K562 (cell line): ENCODE data around the gene EVC. TPM values are rescaled to one million over a fixed set of nuclear protein-coding genes. Genes with fewer than 3 reads are reported as not detected.

Experiments
- ATAC-seq: fragments of 200-7000 bp; cut with Tn5 transposase; 3 replicates; pipeline ENCODE4 v1.9.1; 2020; ENCODE audit warnings: moderate library complexity
- BruUV-seq: library from RNA; stranded (reverse); fragments of 400-500 nt; replicated peaks from 2 replicates; lab custom pipeline; 2021; lab: Mats Ljungman, UMichigan
- CTCF ChIA-PET: fragments of 300-600 bp; formaldehyde crosslinking; extraction: SDS; loops from one replicate; lab custom pipeline; 2021; ENCODE audit warnings: low intra/inter-chr PET ratio; lab: Yijun Ruan, JAX
- POLR2A ChIA-PET: fragments of 300-600, 350-650 bp; sonication (Branson Sonifier 250); formaldehyde crosslinking; extraction: SDS; loops from one replicate; lab custom pipeline; 2021; ENCODE audit warnings: antibody characterized with exemption, inconsistent platforms; lab: Yijun Ruan, JAX
- DNase-seq, 4 experiments: peaks; one replicate each; pipeline versions ENCODE4 v3.0.0 to v3.0.0-alpha.2; 2011 to 2018; ENCODE audit warnings: low spot score in 3 of 4, mixed read lengths in 3 of 4; ENCODE audit errors: extremely low read depth in 1 of 4
- FAIRE-seq: peaks from 2 replicates; lab custom pipeline; 2011; peaks lifted over from hg19 to GRCh38; lab: Jason Lieb, UNC
- H2AFZ ChIP-seq: 2 replicates; pipeline ENCODE4 v1.6.0; 2011; ENCODE audit warnings: low read depth, low read length, control low read depth, inconsistent platforms
- H3K27ac ChIP-seq: fragments of 200-600 bp; 3 replicates; pipeline ENCODE4 v1.8.0; 2011; ENCODE audit warnings: low read depth, mild to moderate bottlenecking, control low read depth, inconsistent platforms, low read length, moderate library complexity, mixed read lengths; ENCODE audit errors: extremely low read depth
- H3K27me3 ChIP-seq, 2 experiments: fragments of 300-600 bp in 1 of 2; 2 replicates in 1 of 2; 3 replicates in 1 of 2; pipeline versions ENCODE4 v1.6.0 to v1.8.0; 2011; ENCODE audit warnings: inconsistent platforms in 2 of 2, low read length in 2 of 2, mild to moderate bottlenecking in 1 of 2, mixed read lengths in 1 of 2, moderate library complexity in 1 of 2; ENCODE audit not compliant: control insufficient read depth in 2 of 2, insufficient read depth in 2 of 2
- H3K36me3 ChIP-seq: fragments of 300-600 bp; 3 replicates; pipeline ENCODE4 v1.8.0; 2011; ENCODE audit warnings: mild to moderate bottlenecking, low read length, inconsistent platforms; ENCODE audit not compliant: control insufficient read depth, insufficient read depth
- H3K4me1 ChIP-seq, 2 experiments: fragments of 200-600 bp in 1 of 2; replicated peaks in 1 of 2; 2 replicates in 1 of 2; 3 replicates in 1 of 2; pipeline versions ENCODE4 v1.5.1 to v1.8.0; 2011; ENCODE audit warnings: inconsistent platforms in 2 of 2, low read length in 2 of 2, mild to moderate bottlenecking in 1 of 2, mixed read lengths in 1 of 2, moderate library complexity in 1 of 2; ENCODE audit not compliant: control insufficient read depth in 2 of 2, insufficient read depth in 2 of 2
- H3K4me2 ChIP-seq: 2 replicates; pipeline ENCODE4 v1.6.1; 2011; ENCODE audit warnings: low read length, control low read depth, inconsistent platforms, mixed read lengths; ENCODE audit not compliant: insufficient read depth
- H3K4me3 ChIP-seq: fragments of 200-600 bp; sonication (generic), shearing (Covaris generic); 2 replicates; pipeline ENCODE4 v1.5.1; 2016; ENCODE audit warnings: control low read depth, inconsistent platforms
- H3K79me2 ChIP-seq: fragments of 200-600 bp; 3 replicates; pipeline ENCODE4 v1.8.0; 2011; ENCODE audit warnings: low read length, inconsistent platforms; ENCODE audit not compliant: control insufficient read depth, insufficient read depth
- H3K9ac ChIP-seq, 2 experiments: 2 replicates each; pipeline versions ENCODE4 v1.6.0 to v1.6.1; 2011; ENCODE audit warnings: low read depth in 2 of 2, low read length in 2 of 2, control low read depth in 1 of 2, inconsistent platforms in 1 of 2, mild to moderate bottlenecking in 1 of 2, mixed read lengths in 1 of 2; ENCODE audit not compliant: insufficient read depth in 1 of 2
- H3K9me1 ChIP-seq: one replicate; pipeline ENCODE4 v1.6.0; 2011; ENCODE audit warnings: inconsistent platforms, mild to moderate bottlenecking, low read length, moderate library complexity; ENCODE audit not compliant: control insufficient read depth, insufficient read depth
- H3K9me3 ChIP-seq: replicated peaks from 2 replicates; pipeline ENCODE4 v1.5.1; 2011; ENCODE audit warnings: low read depth, low read length, inconsistent platforms; ENCODE audit not compliant: control insufficient read depth, insufficient read depth
- H4K20me1 ChIP-seq: replicated peaks from 2 replicates; pipeline ENCODE4 v1.6.1; 2011; ENCODE audit warnings: low read length, inconsistent platforms, mixed read lengths; ENCODE audit not compliant: control insufficient read depth, insufficient read depth
- CREBBP ChIP-seq: IDR thresholded peaks from one replicate; pipeline ENCODE4 v1.6.1; 2012; ENCODE audit warnings: low read depth, mild to moderate bottlenecking, control low read depth, inconsistent platforms, low read length
- ESRRA ChIP-seq: fragments of 450-650 bp; IDR thresholded peaks from 2 replicates; pipeline ENCODE4 v1.6.1; 2014; ENCODE audit warnings: low read depth, mild to moderate bottlenecking, moderate library complexity, borderline replicate concordance
- NELFE ChIP-seq: IDR thresholded peaks from 2 replicates; pipeline ENCODE4 v1.6.1; 2011; ENCODE audit warnings: mild to moderate bottlenecking; ENCODE audit not compliant: insufficient read depth, insufficient read length
- RBM25 ChIP-seq: fragments of 200-400 bp; formaldehyde crosslinking; IDR thresholded peaks from 2 replicates; pipeline ENCODE4 v1.6.1; 2018; ENCODE audit warnings: low read length, low read depth, moderate library complexity; ENCODE audit not compliant: severe bottlenecking
- SRSF1 ChIP-seq: fragments of 200-400 bp; formaldehyde crosslinking; IDR thresholded peaks from 2 replicates; pipeline ENCODE4 v1.6.1; 2017; ENCODE audit warnings: mild to moderate bottlenecking, low read depth, low read length, moderate library complexity
- SRSF3 ChIP-seq: fragments of 200-400 bp; formaldehyde crosslinking; IDR thresholded peaks from 2 replicates; pipeline ENCODE4 v1.6.1; 2016; ENCODE audit warnings: mild to moderate bottlenecking, low read length, moderate library complexity; ENCODE audit not compliant: insufficient read depth
- ZBTB1 ChIP-seq: sonication (generic); formaldehyde crosslinking; IDR thresholded peaks from 2 replicates; pipeline ENCODE4 v1.8.1; 2023; ENCODE audit warnings: missing genetic modification reagents, low read depth, mild to moderate bottlenecking, borderline replicate concordance
- ZNF212 ChIP-seq: fragments of 450-650 bp; formaldehyde crosslinking; IDR thresholded peaks from 2 replicates; pipeline ENCODE4 v1.4.0; 2020; ENCODE audit warnings: mild to moderate bottlenecking
- ZNF23 ChIP-seq: fragments of 250-450 bp; sonication (Bioruptor Pico); IDR thresholded peaks from 2 replicates; pipeline ENCODE4 v1.4.0; 2020; ENCODE audit warnings: mild to moderate bottlenecking
- WGBS: fragments of 100-300 bp; shearing (Covaris generic); methylation state at CpG from one replicate; pipeline ENCODE4 v1.1.6; 2016; ENCODE audit warnings: low coverage, mixed read lengths; ENCODE audit not compliant: insufficient coverage; ENCODE audit errors: missing lambda C conversion rate; 5-methylcytosine and 5-hydroxymethylcytosine counted together
- in situ Hi-C: fragments of 300-500 bp; cut with MboI; formaldehyde crosslinking; loops from 4 replicates; pipeline ENCODE4 v1.15.0; 2018; ENCODE audit warnings: inconsistent platforms, mixed read lengths
- intact Hi-C: fragments of 100-400 bp; cut with micrococcal nuclease; formaldehyde crosslinking; loops from 2 replicates; pipeline ENCODE4 v1.14.2; 2022
- polyA plus RNA-seq, 8 experiments: library from polyadenylated mRNA; depleted of rRNA in 4 of 8; stranded (reverse) in 5 of 8; unstranded in 3 of 8; fragments of >200 nt; fragmentation: Nextera tagmentation in 2 of 8; fragmentation: Illumina TruSeq in 1 of 8; extraction: Ambion mirVana in 2 of 8; extraction: Trizol in 1 of 8; gene quantifications; 2 replicates each; pipeline versions ENCODE4 v1.2.1 to v1.2.3, GENCODE V29; 2011 to 2014; ENCODE audit warnings: inconsistent platforms in 1 of 8, missing spikeins in 1 of 8
- total RNA-seq, 7 experiments: library from RNA; depleted of rRNA in 6 of 7; stranded (reverse); fragments of >200 nt in 6 of 7; fragmentation: Illumina TruSeq in 2 of 7; extraction: Trizol in 2 of 7; gene quantifications; 2 replicates each; pipeline versions ENCODE4 v1.2.1 to v1.2.3, GENCODE V29; 2011 to 2021; ENCODE audit warnings: low replicate concordance in 1 of 7
- TF ChIP-seq, protein P1 (sequence below): fragments of 250-450 bp; sonication (Bioruptor Pico); IDR thresholded peaks from 2 replicates; pipeline ENCODE4 v1.8.0; 2021; ENCODE audit warnings: moderate library complexity, mild to moderate bottlenecking, inconsistent platforms
- TF ChIP-seq, protein P2 (sequence below): IDR thresholded peaks from 2 replicates; pipeline ENCODE4 v1.6.1; 2012; ENCODE audit warnings: low read depth, low read length, improper control_type of control experiment, borderline replicate concordance
- TF ChIP-seq, protein P3 (sequence below), 2 experiments: IDR thresholded peaks; 2 replicates each; pipeline ENCODE4 v1.6.1; 2012; ENCODE audit warnings: improper control_type of control experiment in 2 of 2, low read depth in 2 of 2, low read length in 2 of 2, borderline replicate concordance in 1 of 2

EVC gene
- total and polyA plus RNA-seq, 9 of the 15 experiments (the other 6 are each of a cell fraction or from before 2014, with no cell fraction given): 0.03 to 3.2 (median 1.1) TPM

DNA sequence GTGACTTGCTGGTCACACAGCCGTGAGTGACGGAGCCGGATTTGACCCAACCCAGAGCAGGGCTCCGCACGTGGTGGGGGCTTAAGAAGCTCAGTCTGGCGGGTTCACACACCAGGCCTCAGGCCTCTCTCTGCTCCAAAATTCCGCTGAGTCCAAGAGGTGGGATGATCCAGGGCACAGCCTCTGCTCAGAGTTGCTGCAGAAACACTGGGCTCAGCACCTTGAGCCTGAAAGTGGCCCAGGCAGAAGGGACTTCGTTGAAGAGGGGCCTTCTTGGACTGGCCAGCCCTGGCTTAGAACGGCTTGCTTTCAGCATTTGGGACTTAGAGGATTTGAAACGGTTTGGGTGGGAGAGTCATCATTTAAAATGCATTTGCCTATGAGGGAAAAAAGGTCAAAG, 21.2 kb downstream of the EVC start:
- TF ChIP-seq RBM25 (no peak), SRSF1 (no peak), ZBTB1 (CRISPR knock-in tag) (no peak), ESRRA (no peak)
- ChIA-PET POLR2A (interaction anchor here (0.7 kb wide), 1 partner anchor 1164 kb away, joined by 3 read pairs; no protein-coding TSS in a partner anchor), CTCF (no interaction called here)
- no peak overlapping the region for H2AFZ ChIP-seq
- no peaks in the 10 kb centered on the region for H3K36me3 ChIP-seq
- no peak overlapping the region for H3K4me3 ChIP-seq
- no peaks in the 10 kb centered on the region for H3K9me3 ChIP-seq
- H3K27ac ChIP-seq: no peak overlapping the region
- DNase-seq (no peak), FAIRE-seq (no peak), ATAC-seq (no peak)
- no peak overlapping the region for H3K4me2 ChIP-seq
- no peaks in the 10 kb centered on the region for H3K79me2 ChIP-seq
- intact Hi-C loops: no loop called here
- BruUV-seq: no TSS peak
- H3K4me1 ChIP-seq: no peaks in the 10 kb centered on the region
- in situ Hi-C loops: no loop called here
- no peaks in the 10 kb centered on the region; a peak in 1 of 5 replicates for H3K27me3 ChIP-seq
- H4K20me1 ChIP-seq: no peaks in the 10 kb centered on the region
- H3K9me1 ChIP-seq: peaks cover 4% of the 10 kb centered on the region
- no peak overlapping the region for H3K9ac ChIP-seq
- 27% methylated on average over 10 of the region's 10 CpGs for WGBS

DNA sequence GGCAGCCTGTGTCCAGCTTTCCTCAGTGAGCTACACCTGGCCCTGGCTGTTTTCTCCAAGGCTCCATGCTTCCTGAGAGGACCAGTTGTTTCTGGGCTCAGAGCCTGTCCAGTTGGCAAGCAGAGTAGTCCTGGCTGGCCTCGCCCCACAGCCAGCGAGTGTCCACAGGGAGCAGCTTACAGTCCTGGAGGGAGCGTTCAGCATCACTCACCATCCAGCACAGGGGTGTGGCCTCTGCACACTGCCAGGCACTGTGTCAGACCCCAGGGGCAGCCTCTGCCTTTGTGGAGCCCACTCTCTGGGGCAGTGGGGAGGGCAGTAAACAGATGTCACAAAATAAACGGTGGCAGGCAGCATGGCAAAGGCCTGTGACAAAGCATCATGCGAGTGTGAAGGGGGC, 23.9 kb downstream of the EVC start:
- 7% methylated on average over 5 of the region's 5 CpGs for WGBS
- no peak overlapping the region for H3K4me2 ChIP-seq
- DNase-seq (no peak), FAIRE-seq (no peak), ATAC-seq (no peak)
- no peaks in the 10 kb centered on the region for H3K9me1 ChIP-seq
- in situ Hi-C loops: no loop called here
- no peaks in the 10 kb centered on the region for H3K36me3 ChIP-seq
- no peak overlapping the region for H2AFZ ChIP-seq
- BruUV-seq: no TSS peak
- H3K27ac ChIP-seq: no peak overlapping the region
- H3K27me3 ChIP-seq: no peaks in the 10 kb centered on the region; a peak in 1 of 5 replicates
- H3K9me3 ChIP-seq: no peaks in the 10 kb centered on the region
- intact Hi-C loops: no loop called here
- H4K20me1 ChIP-seq: no peaks in the 10 kb centered on the region
- H3K79me2 ChIP-seq: no peaks in the 10 kb centered on the region
- no peak overlapping the region for H3K9ac ChIP-seq
- H3K4me3 ChIP-seq: no peak overlapping the region
- CTCF ChIA-PET: no interaction called here
- H3K4me1 ChIP-seq: no peaks in the 10 kb centered on the region
- POLR2A ChIA-PET: interaction anchor here (0.6 kb wide), 2 partner anchors 9 to 12 kb away, joined by 3 read pairs; no protein-coding TSS in a partner anchor
- TF ChIP-seq, protein P1, sequence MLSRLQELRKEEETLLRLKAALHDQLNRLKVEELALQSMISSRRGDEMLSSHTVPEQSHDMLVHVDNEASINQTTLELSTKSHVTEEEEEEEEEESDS (CRISPR knock-in tag): no peak
- no peak for TF ChIP-seq ZNF23 (CRISPR knock-in tag)
- TF ChIP-seq, protein P2, sequence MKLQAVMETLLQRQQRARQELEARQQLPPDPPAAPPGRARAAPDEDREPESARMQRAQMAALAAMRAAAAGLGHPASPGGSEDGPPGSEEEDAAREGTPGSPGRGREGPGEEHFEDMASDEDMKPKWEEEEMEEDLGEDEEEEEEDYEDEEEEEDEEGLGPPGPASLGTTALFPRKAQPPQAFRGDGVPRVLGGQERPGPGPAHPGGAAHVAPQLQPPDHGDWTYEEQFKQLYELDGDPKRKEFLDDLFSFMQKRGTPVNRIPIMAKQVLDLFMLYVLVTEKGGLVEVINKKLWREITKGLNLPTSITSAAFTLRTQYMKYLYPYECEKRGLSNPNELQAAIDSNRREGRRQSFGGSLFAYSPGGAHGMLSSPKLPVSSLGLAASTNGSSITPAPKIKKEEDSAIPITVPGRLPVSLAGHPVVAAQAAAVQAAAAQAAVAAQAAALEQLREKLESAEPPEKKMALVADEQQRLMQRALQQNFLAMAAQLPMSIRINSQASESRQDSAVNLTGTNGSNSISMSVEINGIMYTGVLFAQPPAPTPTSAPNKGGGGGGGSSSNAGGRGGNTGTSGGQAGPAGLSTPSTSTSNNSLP: no peak
- TF ChIP-seq CREBBP: no peak
- TF ChIP-seq ZNF212 (CRISPR knock-in tag): no peak
- no peak for TF ChIP-seq SRSF3
- no peak for TF ChIP-seq NELFE
- TF ChIP-seq, protein P3, sequence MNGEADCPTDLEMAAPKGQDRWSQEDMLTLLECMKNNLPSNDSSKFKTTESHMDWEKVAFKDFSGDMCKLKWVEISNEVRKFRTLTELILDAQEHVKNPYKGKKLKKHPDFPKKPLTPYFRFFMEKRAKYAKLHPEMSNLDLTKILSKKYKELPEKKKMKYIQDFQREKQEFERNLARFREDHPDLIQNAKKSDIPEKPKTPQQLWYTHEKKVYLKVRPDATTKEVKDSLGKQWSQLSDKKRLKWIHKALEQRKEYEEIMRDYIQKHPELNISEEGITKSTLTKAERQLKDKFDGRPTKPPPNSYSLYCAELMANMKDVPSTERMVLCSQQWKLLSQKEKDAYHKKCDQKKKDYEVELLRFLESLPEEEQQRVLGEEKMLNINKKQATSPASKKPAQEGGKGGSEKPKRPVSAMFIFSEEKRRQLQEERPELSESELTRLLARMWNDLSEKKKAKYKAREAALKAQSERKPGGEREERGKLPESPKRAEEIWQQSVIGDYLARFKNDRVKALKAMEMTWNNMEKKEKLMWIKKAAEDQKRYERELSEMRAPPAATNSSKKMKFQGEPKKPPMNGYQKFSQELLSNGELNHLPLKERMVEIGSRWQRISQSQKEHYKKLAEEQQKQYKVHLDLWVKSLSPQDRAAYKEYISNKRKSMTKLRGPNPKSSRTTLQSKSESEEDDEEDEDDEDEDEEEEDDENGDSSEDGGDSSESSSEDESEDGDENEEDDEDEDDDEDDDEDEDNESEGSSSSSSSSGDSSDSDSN (IDR thresholded peaks at IDR 0.05; ENCODE audit: borderline replicate concordance in 1 of 2, low read depth in 2 of 2, low read length in 2 of 2): no peak
